OCI-LY3 (cell line): Measurements from ENCODE around the gene NDUFV2.

Experiments used
- H2AFZ ChIP-seq: fragments of 200-600, 300-600 bp; shearing (Covaris generic); 2 replicates; pipeline ENCODE4 v1.6.0; 2014; ENCODE audit warnings: antibody characterized with exemption, low read depth, low read length
- H3K27ac ChIP-seq: fragments of 200-600, 300-600 bp; sonication (generic); 2 replicates; pipeline ENCODE4 v1.5.1; 2014; ENCODE audit warnings: mild to moderate bottlenecking, low read length, moderate library complexity, mixed read lengths
- H3K27me3 ChIP-seq: fragments of 200-600, 300-600 bp; sonication (generic); 2 replicates; pipeline ENCODE4 v1.6.1; 2014; ENCODE audit warnings: low read depth, low read length, mixed read lengths
- H3K36me3 ChIP-seq: fragments of 200-600, 300-600 bp; sonication (generic); replicated peaks from 2 replicates; pipeline ENCODE3; 2014; ENCODE audit warnings: low read depth, low read length, mixed read lengths
- H3K4me1 ChIP-seq: fragments of 300-600, 200-600 bp; sonication (generic); 2 replicates; pipeline ENCODE4 v1.6.1; 2014; ENCODE audit warnings: low read length, mixed read lengths
- H3K4me2 ChIP-seq: fragments of 200-600, 300-600 bp; sonication (generic); 2 replicates; pipeline ENCODE4 v1.6.1; 2014; ENCODE audit warnings: low read length, mixed read lengths
- H3K4me3 ChIP-seq: fragments of 300-600, 200-600 bp; sonication (generic); 2 replicates; pipeline ENCODE4 v1.5.1; 2014; ENCODE audit warnings: antibody characterized with exemption, mild to moderate bottlenecking, low read length, moderate library complexity
- H3K79me2 ChIP-seq: fragments of 300-600, 200-600 bp; shearing (Covaris generic); 2 replicates; pipeline ENCODE4 v1.6.1; 2014; ENCODE audit warnings: mild to moderate bottlenecking, low read length, mixed read lengths
- H3K9ac ChIP-seq: fragments of 300-600, 200-600 bp; shearing (Covaris generic); 2 replicates; pipeline ENCODE4 v1.6.0; 2014; ENCODE audit warnings: mild to moderate bottlenecking, low read length, moderate library complexity
- H3K9me3 ChIP-seq: fragments of 200-600, 300-600 bp; shearing (Covaris generic); 2 replicates; pipeline ENCODE4 v1.6.1; 2014; ENCODE audit warnings: low read length, mixed read lengths; ENCODE audit not compliant: insufficient read depth
- H4K20me1 ChIP-seq: fragments of 200-600, 300-600 bp; sonication (generic); 2 replicates; pipeline ENCODE4 v1.6.1; 2016; ENCODE audit warnings: low read length, mixed read lengths; ENCODE audit not compliant: insufficient read depth
- EZH2phosphoT487 ChIP-seq: fragments of 200-600 bp; shearing (Covaris generic); IDR thresholded peaks from 2 replicates; pipeline ENCODE4 v1.6.1; 2018; ENCODE audit warnings: antibody characterized with exemption, mixed run types, low read depth
- TF ChIP-seq, protein P1 (sequence below): fragments of 200-600, 300-600 bp; sonication (generic); IDR thresholded peaks from 2 replicates; pipeline ENCODE4 v1.5.1; 2014; ENCODE audit warnings: antibody characterized with exemption, low read length, low read depth

The NDUFV2 gene

DNA sequence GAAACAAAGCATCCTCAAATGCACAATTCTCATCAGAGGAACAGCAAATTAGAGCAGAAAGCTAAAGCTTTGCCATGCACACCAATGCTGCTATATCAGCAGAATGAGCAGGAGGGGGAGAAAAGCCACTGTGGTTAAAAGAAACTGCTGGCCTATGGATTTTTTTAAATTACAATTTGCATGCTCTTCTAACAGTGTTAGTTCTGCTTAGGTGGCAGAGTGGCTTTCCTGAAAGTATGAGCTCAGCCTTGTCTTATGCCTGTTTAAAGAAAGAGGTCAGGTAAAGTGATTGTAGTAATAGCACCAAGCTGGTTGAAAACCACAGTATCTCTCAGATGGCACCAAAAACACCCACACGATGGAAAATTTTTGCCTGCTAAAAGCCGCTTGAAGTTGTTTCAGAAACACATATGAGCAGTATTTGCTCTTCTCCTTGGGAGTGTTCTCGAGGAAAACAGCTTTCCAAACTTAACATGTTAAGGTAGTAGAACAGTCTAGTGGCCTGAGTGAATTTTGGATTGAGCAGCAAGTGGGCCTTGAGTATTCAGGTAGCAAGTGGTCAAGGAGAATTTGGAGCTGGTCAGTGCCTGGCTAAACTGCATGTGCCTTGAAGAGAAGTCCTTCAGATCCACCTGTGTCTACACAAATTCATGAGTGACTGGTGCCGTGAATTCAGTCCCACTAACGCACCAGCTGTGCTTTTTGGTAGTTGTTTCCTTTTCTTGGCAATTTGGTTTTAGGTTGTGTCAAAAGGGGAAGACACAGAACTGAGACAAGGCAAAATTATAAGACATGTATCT lies 19.6 kb upstream of the NDUFV2 start:
- no peaks in the 10 kb centered on the region for H4K20me1 ChIP-seq
- peaks cover 4% of the 10 kb centered on the region; the same call in 1 of the 2 replicates for H3K9me3 ChIP-seq
- H3K79me2 ChIP-seq = no peaks in the 10 kb centered on the region
- H2AFZ ChIP-seq = peak overlapping the region; percentile 62; the same call in 1 of the 2 replicates
- H3K4me1 ChIP-seq = peaks cover 33% of the 10 kb centered on the region
- no peaks in the 10 kb centered on the region for H3K27me3 ChIP-seq
- peak overlapping the region; percentile 73 for H3K9ac ChIP-seq
- peak overlapping the region; percentile 88 for H3K27ac ChIP-seq
- H3K4me2 ChIP-seq = peak overlapping the region; percentile 93
- H3K36me3 ChIP-seq = no peaks in the 10 kb centered on the region
- H3K4me3 ChIP-seq = peak overlapping the region; percentile 65
- TF ChIP-seq, protein P1, sequence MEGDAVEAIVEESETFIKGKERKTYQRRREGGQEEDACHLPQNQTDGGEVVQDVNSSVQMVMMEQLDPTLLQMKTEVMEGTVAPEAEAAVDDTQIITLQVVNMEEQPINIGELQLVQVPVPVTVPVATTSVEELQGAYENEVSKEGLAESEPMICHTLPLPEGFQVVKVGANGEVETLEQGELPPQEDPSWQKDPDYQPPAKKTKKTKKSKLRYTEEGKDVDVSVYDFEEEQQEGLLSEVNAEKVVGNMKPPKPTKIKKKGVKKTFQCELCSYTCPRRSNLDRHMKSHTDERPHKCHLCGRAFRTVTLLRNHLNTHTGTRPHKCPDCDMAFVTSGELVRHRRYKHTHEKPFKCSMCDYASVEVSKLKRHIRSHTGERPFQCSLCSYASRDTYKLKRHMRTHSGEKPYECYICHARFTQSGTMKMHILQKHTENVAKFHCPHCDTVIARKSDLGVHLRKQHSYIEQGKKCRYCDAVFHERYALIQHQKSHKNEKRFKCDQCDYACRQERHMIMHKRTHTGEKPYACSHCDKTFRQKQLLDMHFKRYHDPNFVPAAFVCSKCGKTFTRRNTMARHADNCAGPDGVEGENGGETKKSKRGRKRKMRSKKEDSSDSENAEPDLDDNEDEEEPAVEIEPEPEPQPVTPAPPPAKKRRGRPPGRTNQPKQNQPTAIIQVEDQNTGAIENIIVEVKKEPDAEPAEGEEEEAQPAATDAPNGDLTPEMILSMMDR = peak; percentile 44
- TF ChIP-seq EZH2phosphoT487 = no peak

DNA sequence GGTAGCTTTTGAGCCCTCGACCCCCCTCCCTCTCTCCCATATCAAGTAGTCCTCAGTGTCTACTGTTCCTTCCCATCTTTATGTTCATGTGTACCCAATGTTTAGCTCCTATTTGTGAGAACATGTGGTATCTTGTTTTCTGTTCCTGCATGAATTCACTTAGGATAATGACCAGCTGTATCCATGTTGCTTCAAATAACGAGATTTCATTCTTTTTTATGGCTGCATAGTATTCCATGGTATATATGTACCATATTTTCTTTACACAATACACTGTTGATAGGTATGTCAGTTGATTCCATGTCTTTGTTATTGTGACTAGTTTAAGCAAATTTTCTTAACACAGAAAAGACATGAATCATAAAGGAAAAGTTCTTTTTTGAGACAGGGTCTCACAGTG lies 16.5 kb upstream of the NDUFV2 start:
- no peak overlapping the region for H3K27ac ChIP-seq
- H3K9ac ChIP-seq = no peak overlapping the region
- H3K9me3 ChIP-seq = peaks cover 4% of the 10 kb centered on the region; the same call in 1 of the 2 replicates
- no peaks in the 10 kb centered on the region for H3K79me2 ChIP-seq
- H3K36me3 ChIP-seq = no peaks in the 10 kb centered on the region
- H3K4me2 ChIP-seq = no peak overlapping the region
- H3K4me1 ChIP-seq = peaks cover 25% of the 10 kb centered on the region
- H3K27me3 ChIP-seq = no peaks in the 10 kb centered on the region
- H4K20me1 ChIP-seq = no peaks in the 10 kb centered on the region
- no peak overlapping the region for H2AFZ ChIP-seq
- no peak for TF ChIP-seq EZH2phosphoT487
- TF ChIP-seq, protein P1 = no peak
- H3K4me3 ChIP-seq = no peak overlapping the region

DNA sequence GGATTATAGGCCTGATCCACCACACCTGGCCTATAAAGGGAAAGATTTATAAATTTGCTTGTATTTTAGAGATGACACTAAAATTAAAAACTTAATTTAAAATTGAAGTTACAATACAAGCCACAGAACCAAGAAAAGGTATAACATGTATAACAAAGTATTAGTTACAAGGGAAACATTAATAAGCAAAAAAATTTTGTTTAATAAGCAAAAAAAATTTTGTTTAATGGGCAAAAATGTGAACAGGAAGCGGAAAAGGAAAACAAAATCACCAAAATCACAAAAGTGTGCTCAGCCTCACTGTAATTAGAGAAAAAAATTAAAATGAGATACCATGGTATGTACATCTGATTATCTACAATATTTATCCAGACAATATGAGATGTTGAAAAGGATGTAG lies 15.9 kb upstream of the NDUFV2 start:
- Histone ChIP-seq H3K27me3 (no peaks in the 10 kb centered on the region), H4K20me1 (no peaks in the 10 kb centered on the region), H3K4me1 (peaks cover 22% of the 10 kb centered on the region), H3K4me3 (no peak overlapping the region), H3K36me3 (no peaks in the 10 kb centered on the region), H3K79me2 (no peaks in the 10 kb centered on the region), H3K27ac (no peak overlapping the region), H3K4me2 (no peak overlapping the region), H3K9me3 (peaks cover 4% of the 10 kb centered on the region; the same call in 1 of the 2 replicates), H2AFZ (no peak overlapping the region), H3K9ac (no peak overlapping the region)
- TF ChIP-seq EZH2phosphoT487 = no peak
- TF ChIP-seq, protein P1 = no peak

DNA sequence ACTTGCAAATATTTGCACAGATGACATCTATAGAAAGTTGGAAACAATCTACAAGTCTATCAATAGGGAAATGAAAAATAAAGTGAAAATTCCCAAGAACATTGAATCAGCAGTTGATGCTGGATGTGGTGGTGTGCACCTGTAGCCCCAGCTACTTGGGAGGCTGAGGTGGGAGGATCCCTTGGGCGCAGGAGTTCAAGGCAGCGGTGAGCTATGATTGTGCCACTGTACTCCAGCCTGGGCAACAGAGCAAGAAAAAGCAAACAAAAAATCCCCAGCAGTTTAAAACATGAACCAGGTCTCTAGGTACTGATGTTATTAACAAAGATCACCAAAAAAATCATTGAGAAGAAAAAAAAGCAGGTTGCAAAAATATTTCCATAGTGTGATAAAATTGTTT lies 15.4 kb upstream of the NDUFV2 start:
- H3K36me3 ChIP-seq = no peaks in the 10 kb centered on the region
- peaks cover 4% of the 10 kb centered on the region; the same call in 1 of the 2 replicates for H3K9me3 ChIP-seq
- H3K9ac ChIP-seq = no peak overlapping the region
- H3K27me3 ChIP-seq = no peaks in the 10 kb centered on the region
- H3K4me2 ChIP-seq = no peak overlapping the region
- peaks cover 19% of the 10 kb centered on the region for H3K4me1 ChIP-seq
- no peak overlapping the region for H3K4me3 ChIP-seq
- no peaks in the 10 kb centered on the region for H4K20me1 ChIP-seq
- H2AFZ ChIP-seq = no peak overlapping the region
- H3K79me2 ChIP-seq = no peaks in the 10 kb centered on the region
- TF ChIP-seq, protein P1 = no peak
- TF ChIP-seq EZH2phosphoT487 = no peak
- no peak overlapping the region for H3K27ac ChIP-seq
